HG02938 (cell line): ENCODE results near the gene MAN2C1.
A peak's percentile ranks its signal among the peaks of the same experiment; 100 is the strongest.
"Not testable (repeated sequence)": the region's sequence is repeated elsewhere in the genome, so short reads cannot be mapped to it uniquely, and the experiment has no call there.

ENCODE experiments used
- ATAC-seq: cut with Tn5 transposase; IDR thresholded peaks from one replicate; pipeline ENCODE4 v1.9.1; 2021; ENCODE audit warnings: mild to moderate bottlenecking, moderate library complexity; ENCODE audit not compliant: unreplicated experiment

MAN2C1 gene

DNA sequence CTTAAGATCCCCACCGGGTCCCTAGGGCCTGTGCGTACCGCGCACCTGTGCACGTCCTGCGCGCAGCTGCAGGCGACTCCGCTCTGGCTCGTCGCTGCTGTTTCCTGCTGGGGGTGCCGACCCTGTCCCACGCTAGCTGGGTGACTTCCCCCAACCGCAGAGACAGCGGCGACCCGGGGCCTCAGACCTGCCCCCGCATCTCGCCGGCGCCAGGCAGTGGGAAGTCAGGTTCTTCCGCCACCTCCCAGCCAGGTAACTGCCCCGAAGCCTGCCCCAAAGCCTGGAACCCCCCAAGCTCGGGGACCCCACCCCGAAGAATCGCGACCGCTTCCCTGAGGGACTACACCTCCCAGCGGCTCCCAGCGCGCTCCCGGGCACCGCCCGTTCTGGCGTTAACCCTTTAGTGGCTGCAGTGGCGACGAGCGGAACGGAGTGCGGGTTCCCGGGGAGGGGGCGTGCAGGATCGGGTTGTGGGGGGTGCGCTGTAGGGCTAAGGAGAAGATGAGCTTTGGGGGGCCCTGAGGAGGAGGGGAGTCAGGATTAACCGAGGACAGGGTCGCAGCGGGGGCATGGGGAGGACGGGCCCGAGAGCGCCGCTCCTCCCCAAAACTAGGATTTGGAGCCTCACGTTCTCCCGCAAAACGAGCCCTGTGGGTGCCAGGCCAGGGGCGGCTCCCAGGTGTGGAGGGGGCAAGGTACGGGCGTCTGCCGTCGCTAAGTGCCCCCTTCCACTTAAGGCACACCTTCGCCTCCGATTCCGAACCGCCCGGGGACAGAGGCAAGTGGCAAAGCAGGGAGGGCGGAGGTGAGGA lies 21.0 kb downstream of the MAN2C1 start:
- peak; percentile 51 for ATAC-seq

DNA sequence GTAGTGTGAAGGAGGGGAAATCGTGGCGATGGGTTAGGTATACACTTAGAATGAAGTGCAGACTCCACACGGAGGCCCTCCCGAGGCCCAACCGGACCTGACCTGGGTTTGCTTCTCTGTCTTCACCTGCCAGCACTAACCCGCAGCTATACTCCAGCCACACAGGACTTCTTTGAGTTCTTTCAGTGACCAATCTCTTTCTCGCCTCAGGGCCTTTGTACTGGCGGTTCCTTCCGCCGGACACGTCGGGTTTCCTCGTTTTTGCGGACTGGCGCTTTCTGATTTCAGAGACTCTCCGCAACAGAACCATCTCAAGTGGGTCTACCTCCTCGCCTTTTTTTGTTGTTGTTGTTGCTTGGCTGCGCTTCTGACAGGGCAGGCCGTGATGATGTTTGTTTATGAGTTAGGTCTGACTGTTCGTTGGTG lies 21.6 kb downstream of the MAN2C1 start, which contains the start of gene NEIL1:
NEIL1 (plus strand) TSS at position 244 of the 426 bp plus-strand sequence. CDS start 1,867 bp downstream, outside the sequence.
- ATAC-seq, result peak; percentile 2

GRCh38 chr15:75343953-75344352 lies 24.5 kb downstream of the MAN2C1 start:
- not testable (repeated sequence) for ATAC-seq

- ATAC-seq, result no peak
Measured at GRCh38 chr15:75342221-75342620, 26.2 kb downstream of the MAN2C1 start.

- ATAC-seq, result no peak
Measured at GRCh38 chr15:75339531-75340240, 28.7 kb downstream of the MAN2C1 start.

DNA sequence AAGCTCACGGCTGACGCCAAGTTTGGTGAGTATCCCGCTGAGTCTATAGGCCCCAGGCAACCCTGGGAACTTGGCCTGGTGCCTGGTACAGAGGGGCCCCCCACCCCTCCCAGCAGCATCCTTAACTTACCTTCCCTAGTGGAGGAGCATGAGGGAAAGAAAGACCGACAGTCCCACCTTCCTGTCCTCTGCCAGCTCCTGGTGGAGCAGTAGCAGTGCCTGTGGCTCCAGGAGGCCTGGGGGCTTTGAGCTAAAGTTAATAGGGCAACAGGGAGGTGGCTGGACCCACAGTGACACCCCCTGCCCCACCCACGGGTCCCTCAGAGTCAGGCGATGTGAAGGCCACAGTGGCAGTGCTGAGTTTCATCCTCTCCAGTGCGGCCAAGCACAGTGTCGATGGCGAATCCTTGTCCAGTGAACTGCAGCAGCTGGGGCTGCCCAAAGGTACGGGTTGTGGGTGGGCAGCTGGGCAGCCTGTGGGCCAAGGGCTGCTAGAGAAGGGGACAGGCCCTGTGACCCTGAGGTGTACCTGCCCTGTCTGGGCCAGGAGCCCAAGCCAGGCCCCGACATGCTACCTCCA lies 29.7 kb downstream of the MAN2C1 start:
- ATAC-seq, result no peak

- no peak for ATAC-seq
Measured at GRCh38 chr15:75335705-75336355, 32.6 kb downstream of the MAN2C1 start, which contains the start of gene COMMD4. Gene COMMD4 (plus strand): TSS chr15:75336063. CDS start chr15:75336090, 27 bp downstream.

DNA sequence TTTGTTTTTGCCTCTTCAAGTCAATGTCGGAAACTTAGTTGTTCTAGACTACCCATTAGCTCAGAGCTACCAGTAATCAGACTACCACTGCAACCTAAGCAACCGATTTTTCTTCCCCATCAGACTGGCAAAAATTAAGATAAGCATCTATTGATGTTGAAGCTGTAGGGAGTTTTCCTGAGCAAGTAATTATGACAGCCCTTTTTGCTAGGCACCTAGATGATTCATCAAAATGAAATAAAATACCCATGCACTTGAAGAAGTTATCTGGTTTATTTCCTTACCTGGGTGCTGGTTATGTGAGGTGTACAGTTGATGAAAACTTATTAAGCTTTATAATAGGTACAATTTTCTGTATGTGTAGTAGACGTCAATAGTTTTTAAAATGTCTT lies 33.1 kb downstream of the MAN2C1 start:
- no peak for ATAC-seq

- ATAC-seq, result not testable (repeated sequence)
Measured at GRCh38 chr15:75333654-75334419, 34.6 kb downstream of the MAN2C1 start.

- ATAC-seq, result not testable (repeated sequence)
Measured at GRCh38 chr15:75332093-75332492, 36.3 kb downstream of the MAN2C1 start.

DNA sequence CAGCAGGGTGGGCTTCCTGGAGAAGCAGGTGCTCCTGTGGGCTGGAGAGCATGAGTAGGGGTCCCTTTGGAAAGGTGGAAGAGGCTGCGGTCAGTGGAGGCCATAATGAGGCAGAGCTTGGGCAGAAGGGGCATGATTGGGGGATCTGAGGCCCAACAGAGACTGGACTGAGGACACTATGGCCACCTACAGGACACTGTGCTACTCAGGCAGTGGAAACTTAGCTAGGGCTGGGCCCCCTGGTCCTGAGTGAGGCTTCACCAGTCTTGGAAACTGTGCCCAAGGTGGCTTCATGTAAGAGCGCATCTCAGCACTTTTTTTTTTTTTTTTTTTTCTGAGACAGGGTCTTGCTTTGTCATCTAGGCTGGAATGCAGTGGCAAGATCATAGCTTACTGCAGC lies 38.8 kb downstream of the MAN2C1 start:
- no peak for ATAC-seq

GRCh38 chr15:75328493-75329314 lies 39.7 kb downstream of the MAN2C1 start:
- ATAC-seq, result no peak

- ATAC-seq, result no peak
Measured at GRCh38 chr15:75327491-75327890, 40.9 kb downstream of the MAN2C1 start.

DNA sequence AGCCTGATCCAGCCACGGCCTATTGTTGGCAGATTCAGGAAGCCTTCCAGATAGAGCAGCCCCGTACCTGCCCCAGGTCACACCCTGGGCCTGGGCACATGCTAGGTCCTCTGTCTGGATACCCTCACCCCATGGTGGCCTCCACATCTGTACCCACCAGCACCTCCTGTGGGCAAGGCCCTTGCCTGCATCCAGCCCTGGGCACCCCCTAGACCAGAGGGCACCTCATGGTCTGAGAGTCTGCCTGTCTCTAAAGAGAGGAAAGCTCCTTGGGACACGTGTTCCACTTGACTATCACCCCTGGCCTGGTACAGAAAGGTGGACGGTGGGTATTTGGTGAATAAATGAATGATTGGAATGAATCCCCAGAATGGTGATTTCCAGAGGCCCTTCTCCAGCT lies 41.4 kb downstream of the MAN2C1 start:
- no peak for ATAC-seq

GRCh38 chr15:75325922-75326321 lies 42.5 kb downstream of the MAN2C1 start:
- ATAC-seq, result no peak

DNA sequence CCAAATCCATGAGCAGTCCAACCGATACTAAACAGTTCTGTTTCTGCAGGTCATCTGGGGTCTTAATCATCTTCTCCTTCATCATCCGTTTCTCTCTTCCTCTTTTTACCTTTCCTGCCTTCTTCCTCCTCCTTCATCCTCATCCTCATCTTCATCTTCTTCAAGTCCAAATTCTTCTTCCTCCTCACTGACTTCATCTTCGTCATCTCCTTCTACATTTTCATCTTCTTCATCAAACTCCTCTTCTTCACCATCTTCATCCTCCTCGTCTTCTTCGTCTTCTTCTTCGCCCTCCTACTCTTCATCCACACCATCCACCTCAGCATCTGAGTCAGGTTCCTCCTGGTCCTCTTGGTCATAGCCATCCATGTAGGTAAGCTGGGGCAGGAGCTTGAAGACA lies 46.7 kb downstream of the MAN2C1 start:
- ATAC-seq, result no peak

DNA sequence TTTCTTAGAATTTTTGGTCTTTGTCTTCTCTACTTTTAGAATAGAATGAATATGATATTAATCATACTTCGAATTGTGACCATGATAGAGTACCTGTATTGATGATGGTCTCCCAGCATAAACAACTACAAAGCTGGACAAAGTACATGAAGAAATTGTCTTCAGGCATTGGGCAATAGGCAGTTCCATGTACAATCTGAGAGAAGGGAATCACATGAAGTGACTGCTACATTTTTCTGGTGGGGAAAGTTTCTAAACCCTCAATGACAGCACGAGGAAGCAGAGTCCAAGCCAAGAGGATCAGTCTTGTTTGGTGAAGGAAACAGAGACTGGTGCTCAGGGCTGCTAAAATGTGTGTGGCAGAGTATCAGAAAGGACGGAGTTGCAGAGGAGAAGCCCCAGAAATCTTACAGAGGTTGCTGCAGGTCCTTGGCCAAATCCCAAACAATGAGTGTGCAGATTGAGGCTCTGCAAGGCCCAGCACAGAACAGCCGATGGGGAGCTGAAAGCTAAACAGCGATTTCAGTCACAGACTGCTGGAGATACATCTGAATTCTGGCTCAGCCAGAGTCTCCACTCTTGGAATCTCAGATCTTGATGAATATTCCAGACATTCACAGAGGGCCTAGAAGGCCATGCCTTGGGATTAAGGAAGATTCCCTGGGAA lies 49.0 kb downstream of the MAN2C1 start:
- ATAC-seq, result not testable (repeated sequence)

DNA sequence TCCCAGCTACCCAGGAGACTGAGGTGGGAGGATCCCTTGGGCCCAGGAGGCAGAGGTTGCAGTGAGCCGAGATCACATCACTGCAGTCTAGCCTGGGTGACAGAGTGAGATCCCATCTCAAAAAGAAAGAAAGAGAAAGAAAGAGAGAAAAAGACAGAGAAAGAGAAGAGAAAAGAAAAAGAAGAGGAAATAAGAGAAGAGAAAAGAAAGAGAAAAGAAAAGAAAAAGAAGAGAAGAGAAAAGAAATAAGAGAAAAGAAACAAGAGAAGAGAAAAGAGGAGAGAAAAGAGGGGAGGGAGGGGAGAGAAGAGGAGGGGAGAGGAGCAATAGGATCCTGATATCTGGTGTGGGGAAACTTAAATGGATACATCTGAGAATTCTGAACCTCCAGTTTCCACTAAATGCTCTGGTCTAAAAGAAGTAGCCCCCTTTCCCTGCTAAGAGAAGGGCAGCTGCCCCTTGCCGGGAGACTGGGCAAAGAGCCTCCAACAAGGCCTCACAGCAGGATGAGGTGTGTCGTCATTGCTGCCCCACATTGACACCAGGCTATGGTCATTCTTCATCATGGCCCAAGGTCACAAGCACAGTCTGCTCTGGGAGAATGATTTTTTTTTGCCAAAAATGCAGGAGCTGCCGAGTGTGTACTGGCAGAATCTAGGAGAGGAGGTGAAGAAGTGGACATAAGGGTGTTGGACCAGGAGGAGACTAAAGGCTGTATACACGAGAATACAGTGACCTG lies 53.7 kb downstream of the MAN2C1 start:
- no peak for ATAC-seq
